ENCODE measurements around the gene PTCD1.

DNA sequence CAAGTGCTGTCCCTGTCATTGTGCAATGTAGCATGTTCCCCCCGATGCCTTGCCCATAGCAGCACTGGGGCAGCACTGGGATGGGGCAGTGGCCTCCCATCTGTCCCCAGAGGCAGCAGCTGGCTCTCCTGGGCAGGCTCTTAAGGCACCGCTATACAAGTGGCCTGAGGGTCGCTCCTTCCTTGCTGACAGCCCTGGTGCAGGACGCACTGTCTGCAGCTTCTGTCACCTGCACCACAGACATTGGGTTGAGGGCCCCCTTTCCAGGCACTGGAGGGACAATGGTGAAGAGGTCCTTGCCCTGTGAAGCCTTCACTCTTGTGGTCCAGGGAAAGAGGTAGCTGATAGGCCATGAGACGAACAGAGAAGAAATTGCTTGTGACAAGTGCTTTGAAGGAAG, 10.7 kb upstream of the PTCD1 start:
- TF ChIP-seq, protein P1, sequence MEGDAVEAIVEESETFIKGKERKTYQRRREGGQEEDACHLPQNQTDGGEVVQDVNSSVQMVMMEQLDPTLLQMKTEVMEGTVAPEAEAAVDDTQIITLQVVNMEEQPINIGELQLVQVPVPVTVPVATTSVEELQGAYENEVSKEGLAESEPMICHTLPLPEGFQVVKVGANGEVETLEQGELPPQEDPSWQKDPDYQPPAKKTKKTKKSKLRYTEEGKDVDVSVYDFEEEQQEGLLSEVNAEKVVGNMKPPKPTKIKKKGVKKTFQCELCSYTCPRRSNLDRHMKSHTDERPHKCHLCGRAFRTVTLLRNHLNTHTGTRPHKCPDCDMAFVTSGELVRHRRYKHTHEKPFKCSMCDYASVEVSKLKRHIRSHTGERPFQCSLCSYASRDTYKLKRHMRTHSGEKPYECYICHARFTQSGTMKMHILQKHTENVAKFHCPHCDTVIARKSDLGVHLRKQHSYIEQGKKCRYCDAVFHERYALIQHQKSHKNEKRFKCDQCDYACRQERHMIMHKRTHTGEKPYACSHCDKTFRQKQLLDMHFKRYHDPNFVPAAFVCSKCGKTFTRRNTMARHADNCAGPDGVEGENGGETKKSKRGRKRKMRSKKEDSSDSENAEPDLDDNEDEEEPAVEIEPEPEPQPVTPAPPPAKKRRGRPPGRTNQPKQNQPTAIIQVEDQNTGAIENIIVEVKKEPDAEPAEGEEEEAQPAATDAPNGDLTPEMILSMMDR (IDR thresholded peaks at IDR 0.05) = no peak
- TF ChIP-seq POLR2A (IDR thresholded peaks at IDR 0.05) = no peak

Measured in Peyer's patch (tissue), 4 donors.